ENCODE data around the gene ADAMTS20.
"Not testable (repeated sequence)": the region's sequence is repeated elsewhere in the genome, so short reads cannot be mapped to it uniquely, and the experiment has no call there.

ADAMTS20 gene, protein sequence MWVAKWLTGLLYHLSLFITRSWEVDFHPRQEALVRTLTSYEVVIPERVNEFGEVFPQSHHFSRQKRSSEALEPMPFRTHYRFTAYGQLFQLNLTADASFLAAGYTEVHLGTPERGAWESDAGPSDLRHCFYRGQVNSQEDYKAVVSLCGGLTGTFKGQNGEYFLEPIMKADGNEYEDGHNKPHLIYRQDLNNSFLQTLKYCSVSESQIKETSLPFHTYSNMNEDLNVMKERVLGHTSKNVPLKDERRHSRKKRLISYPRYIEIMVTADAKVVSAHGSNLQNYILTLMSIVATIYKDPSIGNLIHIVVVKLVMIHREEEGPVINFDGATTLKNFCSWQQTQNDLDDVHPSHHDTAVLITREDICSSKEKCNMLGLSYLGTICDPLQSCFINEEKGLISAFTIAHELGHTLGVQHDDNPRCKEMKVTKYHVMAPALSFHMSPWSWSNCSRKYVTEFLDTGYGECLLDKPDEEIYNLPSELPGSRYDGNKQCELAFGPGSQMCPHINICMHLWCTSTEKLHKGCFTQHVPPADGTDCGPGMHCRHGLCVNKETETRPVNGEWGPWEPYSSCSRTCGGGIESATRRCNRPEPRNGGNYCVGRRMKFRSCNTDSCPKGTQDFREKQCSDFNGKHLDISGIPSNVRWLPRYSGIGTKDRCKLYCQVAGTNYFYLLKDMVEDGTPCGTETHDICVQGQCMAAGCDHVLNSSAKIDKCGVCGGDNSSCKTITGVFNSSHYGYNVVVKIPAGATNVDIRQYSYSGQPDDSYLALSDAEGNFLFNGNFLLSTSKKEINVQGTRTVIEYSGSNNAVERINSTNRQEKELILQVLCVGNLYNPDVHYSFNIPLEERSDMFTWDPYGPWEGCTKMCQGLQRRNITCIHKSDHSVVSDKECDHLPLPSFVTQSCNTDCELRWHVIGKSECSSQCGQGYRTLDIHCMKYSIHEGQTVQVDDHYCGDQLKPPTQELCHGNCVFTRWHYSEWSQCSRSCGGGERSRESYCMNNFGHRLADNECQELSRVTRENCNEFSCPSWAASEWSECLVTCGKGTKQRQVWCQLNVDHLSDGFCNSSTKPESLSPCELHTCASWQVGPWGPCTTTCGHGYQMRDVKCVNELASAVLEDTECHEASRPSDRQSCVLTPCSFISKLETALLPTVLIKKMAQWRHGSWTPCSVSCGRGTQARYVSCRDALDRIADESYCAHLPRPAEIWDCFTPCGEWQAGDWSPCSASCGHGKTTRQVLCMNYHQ (N-terminal part only)

DNA sequence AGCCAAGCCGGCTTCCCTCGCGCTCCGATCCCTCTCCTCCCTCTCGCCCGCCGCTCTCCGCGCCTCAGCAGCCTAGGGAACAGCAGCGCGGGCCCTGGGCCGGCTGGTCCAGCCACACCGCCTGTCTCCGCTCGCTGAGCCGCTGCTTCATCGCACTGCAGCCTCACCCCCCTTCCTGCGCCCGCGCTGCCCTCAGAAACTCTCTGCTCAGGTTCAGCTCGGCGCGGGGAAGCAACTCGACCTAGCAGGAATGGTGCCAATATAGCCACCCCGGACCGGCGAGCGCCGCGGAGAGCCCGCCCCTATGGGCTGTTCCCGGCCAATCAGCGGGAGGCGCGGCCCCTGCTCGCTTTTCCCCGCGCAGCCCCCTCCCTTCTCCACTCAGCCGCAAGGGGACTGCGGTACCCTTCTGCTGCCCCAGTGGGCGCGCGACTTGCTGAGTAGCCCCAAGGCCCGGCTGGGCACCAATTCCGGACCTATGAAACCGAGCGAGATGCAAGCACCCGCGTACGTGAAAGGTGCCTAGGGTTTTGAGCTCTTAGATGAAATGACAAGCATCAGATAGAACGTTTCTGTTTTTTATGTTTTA is at the start of gene ADAMTS20:
TSS of gene ADAMTS20 (minus strand) at position 233 of the 589 bp plus-strand sequence. CDS start 282 bp downstream, outside the sequence.
- peak; percentile 1 for DNase-seq

DNA sequence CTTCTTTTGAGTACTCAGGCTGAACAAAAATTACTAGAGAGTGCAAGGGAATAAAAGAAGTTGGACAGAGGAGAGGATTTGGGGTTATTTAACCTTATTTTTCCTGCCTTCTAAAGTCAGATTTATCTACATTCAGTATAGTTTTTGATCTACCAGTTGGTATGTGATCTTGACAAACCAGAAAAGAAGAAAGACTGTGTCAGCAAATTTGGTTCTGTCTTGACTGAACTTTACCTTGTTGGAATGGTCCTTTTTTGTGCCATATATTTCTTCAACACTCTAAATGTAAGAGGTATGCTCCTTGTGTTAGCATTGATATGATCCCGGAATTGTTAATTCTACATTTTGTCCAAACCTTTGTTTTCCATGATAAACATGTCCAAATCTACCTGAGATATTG is 47.7 kb upstream of the ADAMTS20 start:
- DNase-seq: no peak

DNA sequence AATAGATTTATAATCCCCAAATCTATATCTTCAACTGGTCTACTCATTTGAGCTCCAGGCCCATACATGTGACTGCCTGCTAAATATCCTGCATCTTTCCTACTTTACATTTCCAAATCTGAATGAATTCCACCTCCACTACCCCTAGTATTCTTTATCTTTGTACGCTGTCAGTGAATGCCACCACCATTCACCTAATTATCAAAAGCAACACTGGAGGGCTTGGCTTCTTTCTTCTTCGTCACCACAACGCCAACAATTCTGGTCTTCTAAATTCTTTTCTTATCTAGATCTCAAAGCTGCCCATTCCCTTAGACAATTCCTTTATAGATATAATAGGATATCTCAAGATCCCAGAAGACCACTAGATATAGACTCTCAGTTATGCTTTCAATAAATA is 47.1 kb upstream of the ADAMTS20 start:
- no peak for DNase-seq

DNA sequence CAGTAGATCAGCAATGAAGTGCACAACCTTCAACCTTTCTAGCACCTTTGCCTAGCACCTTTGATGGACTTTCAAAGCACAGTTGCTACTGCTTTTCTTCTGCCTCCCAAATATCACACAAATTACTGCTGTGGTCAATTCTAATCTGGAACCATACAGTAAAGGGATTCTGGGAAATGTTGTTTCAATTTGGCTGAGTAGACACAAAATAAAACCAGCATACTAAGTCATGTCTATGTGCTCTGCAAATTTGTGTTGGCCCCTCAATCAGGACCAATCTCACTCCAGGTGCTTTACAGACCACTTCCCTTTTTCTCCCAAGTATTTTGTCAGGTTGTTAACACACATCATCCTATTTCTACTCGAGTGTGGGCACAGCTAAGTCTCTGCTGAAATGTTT is 38.3 kb upstream of the ADAMTS20 start:
- DNase-seq: no peak

DNA sequence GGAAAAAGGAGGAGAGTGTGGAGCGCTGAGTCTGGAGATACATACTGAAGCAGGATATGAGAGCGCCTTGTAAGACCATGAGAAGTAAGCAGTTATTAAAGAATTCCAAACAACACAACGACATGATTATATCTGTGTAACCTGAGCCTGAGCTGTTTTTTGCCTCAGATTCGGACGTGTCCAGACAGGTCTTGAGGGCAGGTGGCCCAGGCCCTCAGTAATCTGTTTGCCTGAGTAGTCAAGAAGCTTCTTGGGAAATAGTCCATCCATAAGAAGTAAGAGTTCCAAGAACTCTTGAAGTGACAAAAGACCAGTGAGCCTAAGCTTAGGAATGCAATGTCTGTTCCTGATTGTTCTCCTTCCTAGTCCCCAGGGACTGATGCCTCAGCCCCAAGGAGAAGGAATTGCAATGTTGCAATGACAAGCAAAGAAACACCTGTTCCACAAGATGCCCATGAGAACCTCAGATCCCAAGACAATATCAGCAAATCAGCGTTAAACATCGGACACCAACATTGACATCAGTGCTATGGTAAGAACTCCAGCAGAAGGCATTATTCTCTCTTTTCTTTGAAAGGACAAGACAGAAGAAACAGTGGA is 34.7 kb upstream of the ADAMTS20 start:
- DNase-seq: no peak

DNA sequence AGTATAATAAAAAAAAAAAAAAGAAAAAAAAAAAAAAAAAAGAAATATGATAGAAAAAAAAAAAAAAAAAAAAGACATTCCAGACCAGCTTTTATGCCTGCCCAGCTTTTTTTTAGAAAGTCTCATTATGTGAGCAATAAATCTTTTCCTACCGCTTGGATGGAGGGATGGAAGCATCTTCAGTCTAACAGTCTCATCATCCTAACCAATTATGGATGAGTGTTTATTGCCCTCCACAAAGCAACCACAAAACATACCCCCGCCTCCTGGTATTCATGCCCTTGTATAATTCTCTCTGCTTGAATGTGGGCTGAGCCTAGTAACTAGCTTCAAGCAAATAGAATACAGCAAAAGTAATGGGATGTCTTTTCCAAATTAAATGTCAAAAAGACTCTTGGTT is 33.7 kb upstream of the ADAMTS20 start:
- DNase-seq: no peak

DNA sequence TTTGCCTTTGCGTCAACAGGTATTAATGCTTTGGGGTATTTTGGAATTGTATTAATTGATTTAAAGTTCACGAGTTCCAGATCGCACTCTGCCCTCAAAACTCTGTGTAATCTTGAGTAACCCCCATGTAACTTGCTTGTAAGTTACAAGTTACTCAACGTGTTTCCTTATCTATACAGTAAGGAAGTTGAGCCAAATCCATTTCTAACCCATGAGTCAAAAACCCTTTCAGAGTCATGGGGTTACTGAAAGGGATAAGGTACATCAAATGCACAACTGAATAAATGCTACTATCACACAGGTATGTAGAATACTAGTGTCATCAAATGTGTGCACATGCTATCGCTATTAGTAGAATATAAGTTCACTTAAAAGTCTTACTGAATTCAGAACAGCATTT is 28.6 kb upstream of the ADAMTS20 start:
- no peak for DNase-seq

DNA sequence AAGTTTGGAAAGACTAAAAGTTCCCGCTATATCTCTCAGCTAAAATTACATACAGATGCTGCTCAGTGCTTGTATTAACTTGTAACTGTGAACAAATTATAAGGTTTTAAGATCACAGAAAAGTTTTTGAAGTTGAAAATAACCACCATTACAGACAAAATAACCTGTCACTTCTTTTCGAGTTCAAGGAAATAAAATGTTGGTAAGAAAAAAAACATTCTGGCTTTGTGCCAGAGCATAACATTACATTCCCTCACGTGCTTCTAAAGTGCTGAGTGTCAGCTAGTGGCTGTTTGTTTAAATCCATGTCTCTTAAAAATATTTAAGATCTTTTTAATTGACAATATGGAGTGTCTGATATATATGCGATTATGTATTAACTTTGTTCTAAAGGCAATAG is 27.2 kb upstream of the ADAMTS20 start:
- DNase-seq: no peak

DNA sequence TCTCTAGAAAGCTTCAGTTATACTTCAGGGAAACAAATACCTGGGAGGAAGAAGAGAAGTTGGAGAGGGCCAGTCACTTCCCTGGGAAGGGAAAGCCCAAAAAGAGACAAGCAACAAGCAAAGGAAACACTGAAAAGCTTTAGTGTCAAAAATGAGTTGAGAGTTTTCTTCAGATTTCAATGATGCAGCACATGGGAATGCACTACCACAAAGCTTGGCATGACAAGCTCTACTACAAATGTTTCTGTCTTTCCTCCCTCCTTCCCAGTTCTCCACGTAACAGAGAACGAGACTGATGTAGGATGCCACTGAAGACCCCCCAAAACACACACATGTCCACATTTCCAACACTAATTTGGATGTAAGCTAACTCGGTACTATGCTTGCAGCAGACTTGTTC is 26.8 kb upstream of the ADAMTS20 start:
- peak; percentile 20 for DNase-seq

DNA sequence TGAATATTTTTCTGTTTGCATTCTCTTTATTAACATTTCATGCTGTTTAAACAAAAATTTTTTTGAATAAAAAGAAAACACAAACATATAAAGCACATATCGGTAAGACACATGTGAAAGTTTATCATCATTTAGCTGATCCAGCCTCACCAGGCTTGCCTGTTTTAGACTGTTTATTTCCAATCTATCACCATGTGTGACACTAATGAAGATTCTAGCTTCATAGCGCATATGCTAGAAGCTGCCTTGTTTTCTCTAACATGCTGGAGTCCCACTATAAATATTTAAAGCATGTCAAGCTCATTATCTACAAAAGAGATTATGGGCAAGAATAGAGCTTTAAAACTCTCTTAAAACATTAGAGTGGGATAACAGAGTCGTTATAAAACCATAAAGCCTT is 25.4 kb upstream of the ADAMTS20 start:
- no peak for DNase-seq

DNA sequence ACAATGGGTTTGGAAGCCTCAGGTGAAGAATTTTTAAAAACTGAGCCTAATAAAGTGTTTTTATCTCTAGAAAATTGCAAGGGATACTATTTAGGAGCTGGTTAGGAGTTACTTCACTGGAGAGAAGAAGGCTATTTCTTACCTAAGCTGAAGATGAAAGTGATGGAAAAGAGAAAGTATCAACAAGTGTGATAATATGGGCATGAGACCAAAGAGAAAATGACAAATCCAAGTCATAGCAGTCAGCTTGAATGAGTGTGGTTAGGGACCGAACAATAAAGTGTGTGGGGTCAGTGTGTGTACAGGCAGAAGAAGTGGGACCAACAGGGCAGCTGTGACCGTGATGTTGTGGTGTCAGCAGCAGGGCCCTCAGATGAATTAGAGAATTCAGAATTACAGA is 24.2 kb upstream of the ADAMTS20 start:
- no peak for DNase-seq

DNA sequence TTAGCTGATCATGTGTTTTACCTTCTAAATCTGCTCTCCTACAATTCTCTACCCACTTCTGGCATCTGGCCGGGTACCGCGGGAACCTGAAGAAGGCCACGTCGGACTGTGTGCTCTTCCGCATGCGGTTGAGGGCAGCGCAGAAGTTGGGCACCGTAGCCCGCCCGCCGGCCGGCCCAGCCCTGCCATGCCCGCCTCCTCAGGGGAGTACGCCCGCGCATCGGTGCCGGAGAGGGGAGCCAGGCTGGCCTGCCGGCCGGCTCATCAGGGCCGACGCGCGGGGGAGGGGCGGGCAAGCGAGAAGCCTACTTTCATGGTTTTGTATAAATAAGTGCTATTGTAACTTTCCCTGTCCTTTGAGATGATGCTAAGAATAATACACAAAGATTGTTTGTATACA is 19.9 kb upstream of the ADAMTS20 start:
- no peak for DNase-seq

DNA sequence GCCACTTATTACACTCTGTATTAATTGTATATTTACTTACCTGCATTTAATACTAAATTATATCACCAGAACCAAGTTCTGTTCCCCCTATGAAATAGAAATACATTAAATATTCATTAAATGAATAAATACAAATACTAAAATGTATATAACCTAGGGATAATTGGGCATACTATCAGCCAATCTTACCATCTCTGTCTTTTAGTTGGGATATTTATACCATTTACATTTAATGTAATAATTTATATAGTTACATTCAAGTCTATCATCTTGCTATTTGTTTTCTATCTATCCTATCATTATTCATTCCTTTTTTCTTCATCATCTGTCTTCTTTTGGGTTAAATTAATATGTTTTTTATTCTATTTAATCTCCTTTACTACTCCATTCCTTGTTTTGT is 4.1 kb upstream of the ADAMTS20 start:
- no peak for DNase-seq

DNA sequence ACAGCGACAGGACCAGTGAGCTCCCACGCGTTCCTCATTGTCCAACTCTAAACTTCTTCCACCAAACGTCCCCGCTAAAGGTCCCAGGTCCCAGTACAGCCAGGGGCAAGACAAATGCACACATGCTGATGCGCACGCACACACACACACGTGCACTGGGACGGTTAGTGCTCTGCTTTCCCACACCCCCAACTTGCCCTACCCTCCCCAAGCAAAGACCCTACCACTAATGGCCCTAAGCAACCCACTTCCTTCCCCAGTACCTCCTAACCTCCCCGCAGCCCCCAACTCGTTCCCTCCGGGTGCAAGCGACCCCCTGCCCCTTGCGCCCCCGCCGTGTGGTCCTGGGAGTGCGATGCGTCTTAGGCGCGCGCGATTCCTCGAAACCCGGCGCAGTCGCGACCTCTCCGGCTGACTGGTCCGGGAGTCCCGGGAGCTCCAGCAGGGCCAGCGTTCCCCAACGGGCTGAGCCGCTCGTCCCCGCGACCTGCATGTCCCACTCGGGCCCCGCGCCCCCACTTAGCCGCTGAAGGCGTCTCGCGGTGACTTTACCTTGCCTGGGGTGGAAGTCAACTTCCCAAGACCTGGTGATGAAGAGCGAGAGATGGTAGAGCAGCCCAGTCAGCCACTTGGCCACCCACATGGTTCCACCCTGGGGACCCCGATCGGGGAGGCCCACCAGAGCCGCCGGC is 578 bp downstream of the ADAMTS20 start:
- DNase-seq: no peak

DNA sequence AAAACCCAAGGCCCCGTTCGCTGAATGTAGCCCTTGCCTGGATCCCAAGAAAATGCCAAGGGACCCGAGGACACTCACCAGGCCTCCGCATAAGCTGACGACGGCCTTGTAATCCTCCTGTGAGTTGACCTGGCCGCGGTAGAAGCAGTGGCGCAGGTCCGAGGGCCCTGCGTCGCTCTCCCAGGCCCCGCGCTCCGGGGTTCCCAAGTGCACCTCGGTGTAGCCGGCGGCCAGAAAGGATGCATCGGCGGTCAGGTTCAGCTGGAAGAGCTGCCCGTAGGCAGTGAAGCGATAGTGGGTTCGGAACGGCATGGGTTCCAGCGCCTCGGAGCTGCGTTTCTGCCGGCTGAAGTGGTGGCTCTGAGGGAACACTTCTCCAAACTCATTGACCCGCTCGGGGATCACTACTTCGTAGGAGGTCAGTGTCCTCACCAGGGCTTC is 1.2 kb downstream of the ADAMTS20 start:
- no peak for DNase-seq

DNA sequence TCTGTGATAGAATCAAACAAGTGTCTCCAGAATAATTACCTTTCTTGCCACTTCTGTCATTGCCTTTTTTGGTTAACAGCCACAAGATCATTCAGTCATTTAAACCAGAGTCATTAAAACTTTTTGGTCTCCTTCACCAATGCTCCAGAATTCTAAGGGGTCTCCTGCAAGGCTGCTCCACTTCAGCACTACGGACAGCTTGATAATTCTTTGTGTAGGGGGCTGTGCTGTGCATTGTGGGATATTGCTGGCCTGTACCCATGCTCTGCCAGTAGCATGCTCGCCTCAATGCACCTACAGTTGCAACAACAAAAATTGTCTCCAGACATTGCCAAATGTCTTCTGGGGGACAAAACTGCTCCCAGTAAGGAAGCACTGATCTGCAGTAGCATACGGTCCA is 7.3 kb downstream of the ADAMTS20 start:
- no peak for DNase-seq

DNA sequence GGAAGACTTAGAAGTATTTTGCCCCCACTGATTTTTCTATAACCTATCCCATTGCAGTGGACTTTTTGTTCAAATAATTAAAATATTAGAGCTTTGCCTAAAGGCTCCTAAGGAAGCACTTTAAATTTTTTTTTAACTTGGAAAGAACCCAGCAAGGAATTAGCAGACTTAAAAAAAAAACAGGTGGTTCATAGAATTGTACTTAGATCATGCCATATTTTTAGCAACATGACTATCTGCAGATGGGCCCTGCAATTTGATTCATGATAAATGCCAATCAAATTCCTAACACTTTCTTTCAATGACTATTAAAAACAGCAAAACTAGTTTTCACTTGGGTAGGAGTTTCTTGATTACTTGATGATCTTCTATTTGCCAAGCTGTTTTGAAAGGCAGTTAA is 11.5 kb downstream of the ADAMTS20 start:
- DNase-seq: no peak

DNA sequence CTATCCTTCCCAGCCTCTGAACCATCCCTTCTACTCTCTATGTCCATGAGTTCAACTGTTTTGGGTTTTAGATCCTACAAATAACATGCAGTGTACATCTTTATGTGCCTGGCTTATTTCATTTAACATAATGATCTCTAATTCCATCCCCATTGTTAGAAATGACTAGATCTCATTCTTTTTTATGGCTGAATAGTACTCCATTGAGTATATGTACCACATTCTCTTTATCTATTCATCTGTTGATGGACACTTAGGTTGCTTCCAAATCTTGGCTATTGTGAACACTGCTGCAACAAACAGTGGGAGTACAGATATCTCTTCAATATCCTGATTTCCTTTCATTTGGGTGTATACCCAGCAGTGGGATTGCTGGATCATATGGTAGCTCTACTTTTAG is 14.3 kb downstream of the ADAMTS20 start:
- not testable (repeated sequence) for DNase-seq

DNA sequence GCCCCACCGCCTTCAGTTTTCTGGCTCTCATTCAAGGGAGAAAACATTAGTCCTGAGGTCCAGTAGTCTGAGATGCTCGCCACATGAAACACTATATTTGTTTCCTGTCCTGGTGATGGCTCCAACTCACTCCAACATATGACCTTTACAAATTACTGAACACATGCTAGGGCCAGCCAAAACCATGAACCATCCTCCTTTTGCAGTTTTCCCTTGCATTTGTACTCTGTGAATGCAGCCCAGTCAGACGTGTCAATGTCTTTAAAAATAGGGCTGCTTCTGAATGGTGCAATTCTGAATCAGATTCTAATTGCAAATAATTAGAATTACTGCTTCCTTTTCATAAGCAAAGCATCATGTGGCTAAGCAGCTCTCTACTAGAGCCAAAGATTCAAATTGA is 36.0 kb downstream of the ADAMTS20 start:
- DNase-seq: no peak

DNA sequence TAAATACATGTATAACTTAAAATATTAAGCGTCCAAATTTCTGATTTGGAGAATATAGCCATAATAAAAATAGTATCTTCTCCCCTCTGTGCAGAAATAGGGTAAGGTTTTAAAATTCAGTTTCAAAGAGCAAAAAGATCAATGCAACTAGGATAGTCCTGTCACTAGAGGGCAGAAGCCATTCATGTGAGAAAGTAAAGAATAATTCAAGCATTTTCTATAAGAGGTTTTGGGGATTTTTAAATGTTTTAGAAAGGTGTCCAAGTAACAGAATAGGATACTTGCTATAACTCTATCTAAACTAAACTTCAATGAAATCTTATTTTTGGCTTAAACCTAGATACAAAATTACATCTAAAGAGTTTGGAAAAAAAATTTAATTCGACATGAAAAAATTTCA is 50.3 kb downstream of the ADAMTS20 start:
- peak; percentile 17 for DNase-seq

DNA sequence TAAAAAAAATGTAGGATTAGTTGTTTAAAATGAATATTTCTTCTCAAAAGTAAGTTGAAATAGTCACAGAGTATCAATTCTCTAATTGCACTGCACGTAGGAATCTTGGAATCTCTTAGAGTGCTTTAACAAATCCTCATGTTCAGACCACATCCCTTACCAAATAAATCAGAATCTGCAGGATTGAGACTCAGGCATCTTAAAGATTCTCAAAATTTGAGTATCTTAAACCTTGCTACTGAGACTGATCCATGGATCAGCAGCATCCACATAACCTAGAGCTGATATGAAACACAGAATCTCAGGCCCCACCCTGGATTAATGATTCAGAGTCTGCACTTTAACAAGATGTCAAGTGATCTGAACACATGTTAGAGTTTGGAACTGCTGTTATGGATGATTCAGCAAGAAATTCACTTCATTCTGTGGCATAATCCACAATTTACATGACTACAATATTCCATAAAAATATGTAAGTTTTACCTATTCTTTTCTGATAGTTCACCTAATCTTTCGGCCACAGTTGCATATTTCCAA is 58.7 kb downstream of the ADAMTS20 start:
- DNase-seq: no peak

All from EL (cell line).